ENCODE data around the gene ZEB1. TPM values are rescaled to one million over a fixed set of nuclear protein-coding genes. Genes with fewer than 3 reads are reported as not detected.

Gene ZEB1
- total and polyA plus RNA-seq, 9 of the 15 experiments (the other 6 are each of a cell fraction or from before 2014, with no cell fraction given), result 2.1 to 8.4 (median 4.9) TPM

DNA sequence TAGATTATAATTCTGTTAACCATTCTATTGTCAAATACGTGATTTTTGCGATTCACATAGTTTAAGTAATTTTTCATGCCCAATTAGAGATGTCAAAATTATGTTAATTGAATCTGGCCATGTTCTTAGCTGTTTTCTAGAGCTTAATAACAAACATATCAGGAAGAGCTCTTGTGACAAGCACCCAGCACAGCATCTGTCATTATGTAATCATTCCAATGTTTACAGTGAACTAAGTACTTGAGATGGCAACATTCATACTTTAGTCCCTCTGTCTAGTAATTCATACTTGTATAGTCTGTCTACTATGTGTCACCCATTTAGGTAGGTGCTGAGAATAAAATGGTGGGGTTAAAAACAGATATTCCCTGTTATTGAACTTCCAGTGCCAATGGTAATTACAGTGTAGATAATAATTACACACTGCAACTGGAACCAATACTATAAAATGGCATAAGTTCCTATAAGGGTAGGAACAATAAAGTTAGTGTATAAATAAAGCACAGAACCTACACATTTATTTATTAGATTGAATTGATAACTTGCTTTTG lies 55.2 kb downstream of the ZEB1 start:
- CTCF ChIA-PET (ENCODE audit: low intra/inter-chr PET ratio), result no interaction called here
- no peak overlapping the region for H3K27ac ChIP-seq (ENCODE audit: extremely low read depth, low read depth, low read length)
- no peak overlapping the region for H3K4me3 ChIP-seq
- in situ Hi-C loops (cut with MboI), result no loop called here
- TF ChIP-seq NBN (IDR thresholded peaks at IDR 0.05; ENCODE audit: low read depth) (no peak), CBX2 (IDR thresholded peaks at IDR 0.05; ENCODE audit: insufficient read depth, low read length, poor library complexity, severe bottlenecking) (no peak), XRCC3 (IDR thresholded peaks at IDR 0.05) (no peak), NR2C1 (IDR thresholded peaks at IDR 0.05) (no peak), NR2C1 (tag; IDR thresholded peaks at IDR 0.05) (no peak), KDM2B (CRISPR knock-in tag; IDR thresholded peaks at IDR 0.05) (no peak), ZNF696 (CRISPR knock-in tag; conservative IDR thresholded peaks at IDR 0.05) (no peak), KLF1 (tag; IDR thresholded peaks at IDR 0.05) (no peak), KAT2B (IDR thresholded peaks at IDR 0.05; ENCODE audit: low read depth, low read length) (no peak)
- TF ChIP-seq, protein P1, sequence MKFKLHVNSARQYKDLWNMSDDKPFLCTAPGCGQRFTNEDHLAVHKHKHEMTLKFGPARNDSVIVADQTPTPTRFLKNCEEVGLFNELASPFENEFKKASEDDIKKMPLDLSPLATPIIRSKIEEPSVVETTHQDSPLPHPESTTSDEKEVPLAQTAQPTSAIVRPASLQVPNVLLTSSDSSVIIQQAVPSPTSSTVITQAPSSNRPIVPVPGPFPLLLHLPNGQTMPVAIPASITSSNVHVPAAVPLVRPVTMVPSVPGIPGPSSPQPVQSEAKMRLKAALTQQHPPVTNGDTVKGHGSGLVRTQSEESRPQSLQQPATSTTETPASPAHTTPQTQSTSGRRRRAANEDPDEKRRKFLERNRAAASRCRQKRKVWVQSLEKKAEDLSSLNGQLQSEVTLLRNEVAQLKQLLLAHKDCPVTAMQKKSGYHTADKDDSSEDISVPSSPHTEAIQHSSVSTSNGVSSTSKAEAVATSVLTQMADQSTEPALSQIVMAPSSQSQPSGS (CRISPR knock-in tag; IDR thresholded peaks at IDR 0.05), result no peak
- no peaks in the 10 kb centered on the region for H3K4me1 ChIP-seq (replicated peaks in 1 of 2; ENCODE audit: control insufficient read depth in 2 of 2, insufficient read depth in 2 of 2, low read length in 2 of 2)
- no peak for DNase-seq (ENCODE audit: extremely low read depth in 1 of 4, low spot score in 3 of 4)
- no peaks in the 10 kb centered on the region for H3K9me1 ChIP-seq (ENCODE audit: control insufficient read depth, insufficient read depth, low read length)
- POLR2A ChIA-PET, result interaction anchor here (0.6 kb wide), 1 partner anchor 101 kb away, joined by 3 read pairs; no protein-coding TSS in a partner anchor
- intact Hi-C loops (cut with micrococcal nuclease), result no loop called here
- no peak for FAIRE-seq
- ATAC-seq, result no peak
- BruUV-seq (replicated peaks), result no TSS peak
- H3K9ac ChIP-seq (ENCODE audit: insufficient read depth in 1 of 2, low read depth in 2 of 2, low read length in 2 of 2), result no peak overlapping the region
- H3K4me2 ChIP-seq (ENCODE audit: insufficient read depth, low read length), result no peak overlapping the region
- H3K27me3 ChIP-seq (ENCODE audit: control insufficient read depth in 2 of 2, insufficient read depth in 2 of 2, low read length in 2 of 2), result no peaks in the 10 kb centered on the region; a peak in 1 of 5 replicates
- H3K9me3 ChIP-seq (replicated peaks; ENCODE audit: control insufficient read depth, insufficient read depth, low read depth, low read length), result no peaks in the 10 kb centered on the region
- 5% methylated on average over 2 of the region's 2 CpGs for WGBS (ENCODE audit: insufficient coverage, low coverage, missing lambda C conversion rate)
- H3K36me3 ChIP-seq (ENCODE audit: control insufficient read depth, insufficient read depth, low read length), result no peaks in the 10 kb centered on the region
- no peaks in the 10 kb centered on the region for H3K79me2 ChIP-seq (ENCODE audit: control insufficient read depth, insufficient read depth, low read length)
- no peaks in the 10 kb centered on the region for H4K20me1 ChIP-seq (replicated peaks; ENCODE audit: control insufficient read depth, insufficient read depth, low read length)
- H2AFZ ChIP-seq (ENCODE audit: low read depth, low read length), result no peak overlapping the region
